Heart left ventricle (tissue), 13 donors: ENCODE results near the gene UNC93A.

Experiments used
- CTCF ChIP-seq, 12 donors: fragments of 200-600 bp; sonication (generic) in 4 of 12; IDR thresholded peaks; one replicate each; pipeline versions ENCODE4 v1.5.0 to v1.8.0; 2018 to 2022; ENCODE audit warnings: antibody characterized with exemption in 12 of 12, mild to moderate bottlenecking in 5 of 12
- POLR2A ChIP-seq, 2 donors: fragments of 450-650 bp; IDR thresholded peaks; one replicate each; pipeline ENCODE4 v1.6.1; 2017; ENCODE audit warnings: antibody characterized with exemption in 2 of 2, mild to moderate bottlenecking in 2 of 2, moderate library complexity in 2 of 2
- donor health status: ischemic (EF 13 %, LVEDD 7.1; RV severe dilation, severe dysfunction).
- donor health status: DM: no; HTN: yes; CAD: no.
- donor health status: DM: no; HTN: no; CAD: no.
- donor health status: ischemic (EF 25% LVEDD 6.9; RV normal size, moderate dysfunction).
- donor health status: ischemic (EF 25% LVEDD 5.7; RV mildly dilated, moderate dysfunction).
- donor health status: ischemic (EF 35%, LVEDD 5.7; RV mildly dilated, moderate dysfunction).
- donor health status: nonischemic (EF 11% LVEDD 7.7; RV severe dilation, severe dysfunction).
- donor health status: DM: yes; HTN: yes; CAD: no.
- donor health status: PGD.
- donor health status: ischemic (EF 29% LVEDD 5.4; RV normal size, mild dysfunction).
- donor health status: nonischemic (EF 23%, LVEDD 6.1; RV moderate dilation, normal function).

- TF ChIP-seq POLR2A (IDR thresholded peaks at IDR 0.05) (no peak), CTCF (IDR thresholded peaks at IDR 0.05) (no peak)
Observed at GRCh38 chr6:167356874-167357273, 65.8 kb downstream of the UNC93A start.
